ENCODE data around the gene C15orf40.
"Not testable (repeated sequence)": the region's sequence is repeated elsewhere in the genome, so short reads cannot be mapped to it uniquely, and the experiment has no call there.

DNA sequence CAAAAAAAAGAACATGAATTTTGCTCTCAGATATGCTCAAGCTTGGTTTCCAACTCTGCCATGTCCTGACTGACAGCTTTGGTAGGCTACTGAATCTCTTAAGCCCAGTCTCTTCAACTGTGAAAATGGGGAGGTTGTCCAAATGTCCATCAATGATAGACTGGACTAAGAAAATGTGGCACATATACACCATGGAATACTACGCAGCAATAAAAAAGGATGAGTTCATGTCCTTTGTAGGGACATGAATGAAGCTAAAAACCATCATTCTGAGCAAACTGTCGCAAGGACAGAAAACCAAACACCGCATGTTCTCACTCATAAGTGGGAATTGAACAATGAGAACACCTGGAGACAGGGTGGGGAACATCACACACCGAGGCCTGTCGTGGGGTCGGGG is 71.8 kb downstream of the C15orf40 start:
- TF ChIP-seq, protein P1, sequence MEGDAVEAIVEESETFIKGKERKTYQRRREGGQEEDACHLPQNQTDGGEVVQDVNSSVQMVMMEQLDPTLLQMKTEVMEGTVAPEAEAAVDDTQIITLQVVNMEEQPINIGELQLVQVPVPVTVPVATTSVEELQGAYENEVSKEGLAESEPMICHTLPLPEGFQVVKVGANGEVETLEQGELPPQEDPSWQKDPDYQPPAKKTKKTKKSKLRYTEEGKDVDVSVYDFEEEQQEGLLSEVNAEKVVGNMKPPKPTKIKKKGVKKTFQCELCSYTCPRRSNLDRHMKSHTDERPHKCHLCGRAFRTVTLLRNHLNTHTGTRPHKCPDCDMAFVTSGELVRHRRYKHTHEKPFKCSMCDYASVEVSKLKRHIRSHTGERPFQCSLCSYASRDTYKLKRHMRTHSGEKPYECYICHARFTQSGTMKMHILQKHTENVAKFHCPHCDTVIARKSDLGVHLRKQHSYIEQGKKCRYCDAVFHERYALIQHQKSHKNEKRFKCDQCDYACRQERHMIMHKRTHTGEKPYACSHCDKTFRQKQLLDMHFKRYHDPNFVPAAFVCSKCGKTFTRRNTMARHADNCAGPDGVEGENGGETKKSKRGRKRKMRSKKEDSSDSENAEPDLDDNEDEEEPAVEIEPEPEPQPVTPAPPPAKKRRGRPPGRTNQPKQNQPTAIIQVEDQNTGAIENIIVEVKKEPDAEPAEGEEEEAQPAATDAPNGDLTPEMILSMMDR (conservative IDR thresholded peaks at IDR 0.05; ENCODE audit: low read depth, low read length) = not testable (repeated sequence)
- not testable (repeated sequence) for TF ChIP-seq EZH2 (IDR thresholded peaks at IDR 0.05; ENCODE audit: borderline replicate concordance, low read depth, low read length, poor library complexity, severe bottlenecking)

Measured in A673 (cell line).